Suprapubic skin (tissue), 4 donors: ENCODE measurements around the gene PPP1R12B.

Experiments used
- POLR2A ChIP-seq, 2 donors: fragments of 450-650 bp; IDR thresholded peaks; one replicate each; pipeline ENCODE4 v1.6.1; 2017; ENCODE audit warnings: antibody characterized with exemption in 2 of 2, mild to moderate bottlenecking in 2 of 2, moderate library complexity in 2 of 2
- POLR2AphosphoS5 ChIP-seq, 3 donors: sonication (generic); formaldehyde crosslinking; IDR thresholded peaks; one replicate each; pipeline ENCODE4 v1.6.1; 2017; ENCODE audit warnings: antibody characterized with exemption in 3 of 3
- TF ChIP-seq, protein P1 (sequence below), 2 donors: fragments of 200-600 bp in 1 of 2; fragments of 450-650 bp in 1 of 2; sonication (generic) in 1 of 2; IDR thresholded peaks; one replicate each; pipeline ENCODE4 v1.5.1; 2016 to 2019; ENCODE audit warnings: antibody characterized with exemption in 2 of 2, mild to moderate bottlenecking in 1 of 2, moderate library complexity in 1 of 2

DNA sequence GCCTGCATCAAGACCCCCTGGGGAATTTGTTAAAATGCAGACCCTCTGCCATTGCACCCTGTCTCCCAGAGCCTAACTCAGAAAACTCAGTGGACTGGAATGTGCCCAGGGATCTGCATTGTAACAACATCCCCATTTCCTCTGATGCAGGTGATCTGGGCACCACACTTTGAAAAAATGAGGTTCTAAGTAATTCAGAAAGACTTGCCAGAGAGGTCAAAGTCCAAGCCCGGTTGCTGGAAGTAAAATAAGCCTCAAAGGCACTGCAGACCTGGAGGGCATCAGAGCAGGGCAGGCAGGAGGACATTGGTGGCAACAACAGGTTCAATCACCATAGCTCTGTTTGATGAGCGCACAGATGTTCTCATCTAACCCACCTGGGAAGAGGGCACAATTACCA, 271.0 kb downstream of the PPP1R12B start:
- TF ChIP-seq POLR2A (IDR thresholded peaks at IDR 0.05) (no peak), POLR2AphosphoS5 (IDR thresholded peaks at IDR 0.05) (no peak)
- TF ChIP-seq, protein P1, sequence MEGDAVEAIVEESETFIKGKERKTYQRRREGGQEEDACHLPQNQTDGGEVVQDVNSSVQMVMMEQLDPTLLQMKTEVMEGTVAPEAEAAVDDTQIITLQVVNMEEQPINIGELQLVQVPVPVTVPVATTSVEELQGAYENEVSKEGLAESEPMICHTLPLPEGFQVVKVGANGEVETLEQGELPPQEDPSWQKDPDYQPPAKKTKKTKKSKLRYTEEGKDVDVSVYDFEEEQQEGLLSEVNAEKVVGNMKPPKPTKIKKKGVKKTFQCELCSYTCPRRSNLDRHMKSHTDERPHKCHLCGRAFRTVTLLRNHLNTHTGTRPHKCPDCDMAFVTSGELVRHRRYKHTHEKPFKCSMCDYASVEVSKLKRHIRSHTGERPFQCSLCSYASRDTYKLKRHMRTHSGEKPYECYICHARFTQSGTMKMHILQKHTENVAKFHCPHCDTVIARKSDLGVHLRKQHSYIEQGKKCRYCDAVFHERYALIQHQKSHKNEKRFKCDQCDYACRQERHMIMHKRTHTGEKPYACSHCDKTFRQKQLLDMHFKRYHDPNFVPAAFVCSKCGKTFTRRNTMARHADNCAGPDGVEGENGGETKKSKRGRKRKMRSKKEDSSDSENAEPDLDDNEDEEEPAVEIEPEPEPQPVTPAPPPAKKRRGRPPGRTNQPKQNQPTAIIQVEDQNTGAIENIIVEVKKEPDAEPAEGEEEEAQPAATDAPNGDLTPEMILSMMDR (IDR thresholded peaks at IDR 0.05): no peak
